HG03066 (cell line): Measurements from ENCODE around the gene GNAZ.
A peak's percentile ranks its signal among the peaks of the same experiment; 100 is the strongest.

Source experiments
- ATAC-seq: cut with Tn5 transposase; IDR thresholded peaks from one replicate; pipeline ENCODE4 v1.9.1; 2021; ENCODE audit warnings: low read depth; ENCODE audit not compliant: unreplicated experiment

GNAZ gene

DNA sequence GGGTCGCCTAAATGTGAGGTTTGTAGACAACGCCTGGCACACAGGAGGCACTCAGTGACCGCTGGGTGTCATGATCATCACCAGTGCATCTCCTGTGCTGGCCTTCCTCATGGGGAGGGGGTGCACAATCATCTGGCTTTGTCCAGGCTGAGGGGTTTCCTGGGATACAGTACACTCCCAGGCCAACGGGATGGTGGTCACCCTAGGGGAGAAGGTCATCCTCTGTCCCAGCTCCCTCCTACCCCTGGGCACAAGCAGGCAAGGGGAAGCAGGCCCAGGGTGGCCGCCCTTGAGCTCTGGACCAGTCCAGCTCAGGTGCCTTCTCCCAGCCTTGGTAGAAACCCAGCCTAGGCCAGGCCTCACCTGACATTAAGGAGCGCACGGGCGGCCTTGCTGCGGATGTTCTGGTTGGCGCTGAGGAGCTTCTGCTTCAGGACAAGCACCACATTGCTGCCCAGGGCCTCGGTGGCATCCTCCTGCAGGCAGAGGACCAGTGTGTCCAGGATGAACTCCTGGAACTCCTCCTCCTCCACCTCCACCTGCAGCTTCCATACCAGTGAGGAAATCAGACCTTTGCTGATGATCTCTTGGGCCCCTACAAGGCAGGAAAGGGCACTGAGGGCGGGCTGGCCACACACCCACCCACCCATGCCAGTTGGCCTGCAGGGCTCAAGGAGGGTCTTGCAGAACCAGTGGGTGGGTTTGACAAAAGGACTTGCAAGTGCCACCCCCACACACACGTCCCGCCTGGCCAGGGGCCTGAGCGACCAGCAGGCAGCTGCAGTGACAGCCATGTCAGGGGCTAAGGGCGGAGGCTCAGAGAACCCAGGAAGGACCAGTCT, 6.6 kb upstream of the GNAZ start:
- ATAC-seq, result no peak

DNA sequence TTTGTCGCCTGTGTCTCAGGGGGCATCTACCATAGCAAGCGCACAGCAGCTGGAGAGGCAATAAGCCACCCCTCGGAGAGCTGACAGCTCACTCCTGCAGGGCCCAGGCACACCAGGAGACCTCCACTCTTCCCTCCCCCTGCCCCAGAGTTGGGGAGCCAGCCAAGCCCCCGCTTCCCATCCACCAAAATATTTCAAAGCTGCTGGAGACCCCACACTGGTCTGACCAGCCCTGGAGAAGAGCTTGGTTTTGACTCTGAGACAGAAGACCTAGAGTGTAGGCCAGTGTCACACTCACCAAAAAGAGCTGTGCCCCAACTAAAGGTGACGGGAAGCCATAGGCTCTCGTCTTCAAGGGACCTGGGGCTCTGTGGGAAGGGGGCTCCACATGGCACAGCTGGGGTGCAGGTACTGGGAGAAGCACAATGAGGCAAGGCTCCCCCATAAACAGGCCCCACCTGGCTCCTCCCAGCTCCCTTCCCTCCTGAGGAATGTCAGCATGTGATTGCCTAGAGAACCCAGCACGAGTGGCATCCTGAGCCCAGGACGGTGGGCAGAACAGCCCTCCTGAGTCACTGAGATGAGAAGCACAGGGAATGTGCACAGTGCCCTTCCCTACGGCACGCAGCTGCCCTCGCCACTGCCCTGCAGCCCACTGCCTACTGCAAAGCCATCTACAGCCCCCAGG, 5.8 kb upstream of the GNAZ start:
- no peak for ATAC-seq

DNA sequence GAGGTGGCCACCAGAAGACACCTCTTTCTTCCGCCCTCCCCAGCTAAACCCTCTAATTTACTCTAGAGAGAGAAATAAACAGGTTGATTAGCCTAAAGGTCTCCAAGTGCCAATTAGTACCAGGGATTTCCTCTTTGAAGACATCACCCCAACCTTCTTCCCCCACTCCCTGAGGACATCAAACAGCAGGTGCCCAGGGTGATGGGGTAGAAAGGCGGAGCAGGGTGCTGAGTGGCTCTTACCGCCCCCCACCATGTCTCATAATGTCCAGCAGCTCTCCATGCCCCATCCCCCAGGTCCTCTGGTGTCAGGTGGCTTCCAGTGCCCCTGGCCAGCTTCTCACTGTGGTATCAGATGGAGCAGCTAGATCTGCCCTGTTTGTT, 5.3 kb upstream of the GNAZ start:
- ATAC-seq, result no peak

DNA sequence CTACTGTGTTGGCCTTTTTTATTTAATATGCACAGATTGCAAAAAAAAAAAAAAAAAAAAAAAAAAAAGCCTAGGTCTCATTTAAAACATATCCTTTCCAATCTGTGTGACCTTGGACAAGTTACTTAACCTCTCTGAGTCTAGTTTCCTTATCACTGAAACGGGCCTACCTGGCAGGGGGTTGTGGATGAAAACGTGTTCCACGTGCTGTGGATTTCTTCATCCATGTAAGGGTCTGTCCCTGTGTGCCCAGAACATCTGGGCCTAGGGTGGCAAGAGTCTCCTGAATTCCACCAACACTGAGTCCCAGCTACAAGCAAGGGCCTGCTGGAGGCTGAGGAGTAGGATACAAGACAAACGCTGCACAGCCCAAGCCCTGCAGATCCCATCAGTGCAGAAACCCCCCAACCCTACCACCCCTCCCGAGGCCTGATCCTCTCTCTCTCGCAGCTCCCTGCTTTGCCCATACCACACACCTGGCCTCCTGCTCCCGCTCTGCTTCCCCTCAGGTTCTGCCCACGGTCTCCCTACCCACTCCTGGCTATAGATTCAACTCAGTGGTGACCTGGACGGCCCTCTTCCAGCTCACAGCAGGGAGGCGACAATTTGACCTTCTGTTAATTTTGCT, 4.7 kb upstream of the GNAZ start:
- no peak for ATAC-seq

DNA sequence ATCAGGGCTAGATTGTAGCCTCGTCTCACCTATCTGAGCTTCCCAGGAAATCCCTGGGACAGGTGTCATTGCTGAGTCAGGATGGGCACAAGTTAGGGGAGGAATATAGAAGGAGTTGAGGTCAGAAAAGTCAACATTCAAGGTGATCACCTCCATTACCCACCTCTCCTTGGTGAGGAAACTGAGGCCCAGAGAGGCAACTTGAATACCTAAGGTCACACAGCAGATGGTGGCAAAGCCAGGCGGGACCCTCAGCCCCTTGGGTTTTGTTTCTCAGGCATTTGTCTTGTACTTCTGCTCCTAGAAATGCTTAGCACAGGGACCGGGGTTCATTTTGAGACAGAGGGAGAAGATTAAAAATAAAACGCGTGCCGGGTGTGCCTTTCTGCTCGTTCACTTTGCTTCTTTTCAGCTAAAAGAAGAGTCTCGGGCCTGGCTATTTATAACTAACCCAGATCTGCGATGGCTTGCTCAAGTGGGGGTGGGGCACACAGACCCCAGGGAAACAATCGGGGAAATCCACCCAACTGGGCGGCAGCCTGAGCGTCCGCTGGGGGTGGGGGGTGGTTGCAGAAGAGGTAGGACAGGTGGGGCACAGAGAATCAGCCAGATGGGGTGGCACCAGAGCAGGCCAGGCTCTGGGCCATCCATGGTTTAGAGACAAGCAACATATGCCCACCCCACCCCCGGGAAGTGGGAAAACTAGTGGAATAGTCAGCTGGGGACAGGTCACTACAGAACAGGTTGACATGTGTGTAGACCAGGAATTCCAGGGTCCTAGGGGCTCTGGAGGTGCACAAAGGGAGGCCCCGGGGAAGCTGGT, 3.9 kb upstream of the GNAZ start:
- ATAC-seq, result no peak

DNA sequence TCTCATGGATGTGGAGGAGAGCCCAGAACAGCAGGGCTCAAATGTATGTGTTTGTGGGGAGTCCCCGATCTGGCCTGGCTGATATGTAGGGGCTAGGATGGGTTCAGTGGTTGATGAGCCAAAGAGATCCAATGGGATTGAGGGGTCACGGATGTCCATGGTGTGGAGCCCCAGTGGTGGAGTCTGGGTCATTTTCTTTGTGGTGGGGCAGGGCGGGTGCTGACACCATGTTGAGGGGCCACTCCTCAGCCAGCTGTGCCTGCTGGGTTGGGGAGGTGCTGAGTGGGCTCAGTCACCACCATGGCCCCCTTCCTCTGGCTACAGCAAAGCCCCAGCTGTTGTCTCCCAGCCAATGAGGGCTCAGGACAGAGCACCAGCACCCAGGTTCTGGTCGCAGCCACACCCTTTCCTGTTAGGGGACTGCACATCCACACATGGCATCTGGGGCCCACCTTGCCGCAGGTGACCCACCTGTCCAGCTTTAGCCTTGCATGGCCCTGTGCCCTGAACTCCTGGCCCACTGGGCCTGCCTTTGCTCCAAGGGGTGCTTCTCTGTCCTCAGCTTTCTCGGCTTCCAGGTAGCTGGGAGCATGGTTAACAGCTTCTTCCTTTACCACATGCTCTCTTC, 3.2 kb upstream of the GNAZ start:
- ATAC-seq, result no peak

DNA sequence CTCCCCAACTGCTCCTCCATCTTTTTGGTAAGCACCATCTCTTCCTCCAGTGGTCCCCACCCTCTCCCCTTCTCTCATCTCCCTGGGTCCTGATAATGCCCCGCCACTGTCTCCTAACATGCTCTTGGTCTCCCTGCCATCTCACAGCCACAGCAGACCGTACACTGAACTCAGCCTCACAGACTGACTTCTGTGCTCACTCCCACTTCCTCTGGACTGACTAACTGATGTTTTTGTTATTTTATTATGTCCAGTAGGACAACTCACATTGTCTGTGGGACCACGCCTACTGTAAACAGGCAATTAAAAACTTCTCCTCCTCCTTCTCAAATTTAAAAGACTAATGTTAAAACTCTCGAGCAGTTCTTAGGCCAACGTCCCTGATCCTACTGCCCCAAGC, 2.6 kb upstream of the GNAZ start:
- no peak for ATAC-seq

DNA sequence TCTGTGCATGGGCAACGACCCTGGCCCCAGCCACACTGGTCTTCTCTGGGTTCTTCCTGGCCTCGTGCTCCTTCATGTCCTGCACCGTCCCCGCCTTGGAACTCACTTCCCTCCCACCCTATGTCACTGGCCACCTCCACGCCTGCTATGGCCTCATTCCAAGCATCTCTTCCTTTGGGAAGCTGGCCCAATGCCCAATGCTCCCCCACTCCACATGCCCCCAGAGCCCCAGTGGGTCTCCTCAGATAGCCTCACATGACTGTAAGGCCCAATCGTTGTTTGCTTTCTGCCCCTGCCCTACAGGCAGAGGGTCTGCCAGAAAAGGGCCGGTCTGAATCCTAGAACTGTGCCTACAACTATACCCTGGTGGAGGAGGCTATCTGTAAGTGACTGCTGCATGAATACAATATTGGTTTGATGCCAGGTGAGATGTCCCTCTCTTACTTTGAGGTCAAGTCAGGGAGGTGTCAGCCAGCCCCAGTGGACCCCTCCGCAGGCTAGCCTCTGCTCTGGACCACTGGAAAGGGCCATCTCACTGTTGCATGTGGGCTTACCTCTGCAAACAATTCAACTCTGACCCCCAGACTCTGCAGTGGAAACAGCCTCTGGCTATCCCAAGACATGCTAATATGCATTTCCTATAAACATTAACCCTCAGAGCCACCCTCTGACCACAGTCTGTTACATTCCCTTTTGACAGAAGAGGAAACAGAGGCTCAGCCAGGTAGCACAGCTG, 2.1 kb upstream of the GNAZ start:
- no peak for ATAC-seq

DNA sequence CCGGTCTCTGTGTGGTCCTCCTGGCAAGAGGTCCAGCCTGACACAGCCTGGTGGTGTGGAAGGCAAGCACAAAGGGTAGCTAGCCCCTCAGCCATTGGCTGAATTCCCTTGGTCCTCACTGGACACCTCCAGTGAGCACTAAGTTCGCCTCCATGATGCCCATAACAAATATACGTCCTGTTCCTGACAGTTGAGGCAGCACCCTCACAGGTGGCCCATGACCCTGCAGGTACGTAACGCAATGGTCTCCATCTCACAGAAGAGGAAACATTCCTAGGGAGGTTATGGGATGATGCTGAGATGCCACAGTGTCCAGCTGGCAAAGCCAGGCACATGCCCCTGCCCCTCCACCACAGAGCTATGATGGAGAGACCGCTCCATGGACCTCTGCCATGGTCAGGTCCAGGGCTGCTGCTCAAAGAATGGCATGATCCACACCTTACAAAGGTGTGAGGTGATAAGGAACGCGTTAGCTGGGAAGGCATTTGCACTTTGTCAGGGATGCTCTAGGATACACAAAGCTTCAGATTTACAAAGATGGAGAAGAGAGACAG, 1.4 kb upstream of the GNAZ start:
- no peak for ATAC-seq

DNA sequence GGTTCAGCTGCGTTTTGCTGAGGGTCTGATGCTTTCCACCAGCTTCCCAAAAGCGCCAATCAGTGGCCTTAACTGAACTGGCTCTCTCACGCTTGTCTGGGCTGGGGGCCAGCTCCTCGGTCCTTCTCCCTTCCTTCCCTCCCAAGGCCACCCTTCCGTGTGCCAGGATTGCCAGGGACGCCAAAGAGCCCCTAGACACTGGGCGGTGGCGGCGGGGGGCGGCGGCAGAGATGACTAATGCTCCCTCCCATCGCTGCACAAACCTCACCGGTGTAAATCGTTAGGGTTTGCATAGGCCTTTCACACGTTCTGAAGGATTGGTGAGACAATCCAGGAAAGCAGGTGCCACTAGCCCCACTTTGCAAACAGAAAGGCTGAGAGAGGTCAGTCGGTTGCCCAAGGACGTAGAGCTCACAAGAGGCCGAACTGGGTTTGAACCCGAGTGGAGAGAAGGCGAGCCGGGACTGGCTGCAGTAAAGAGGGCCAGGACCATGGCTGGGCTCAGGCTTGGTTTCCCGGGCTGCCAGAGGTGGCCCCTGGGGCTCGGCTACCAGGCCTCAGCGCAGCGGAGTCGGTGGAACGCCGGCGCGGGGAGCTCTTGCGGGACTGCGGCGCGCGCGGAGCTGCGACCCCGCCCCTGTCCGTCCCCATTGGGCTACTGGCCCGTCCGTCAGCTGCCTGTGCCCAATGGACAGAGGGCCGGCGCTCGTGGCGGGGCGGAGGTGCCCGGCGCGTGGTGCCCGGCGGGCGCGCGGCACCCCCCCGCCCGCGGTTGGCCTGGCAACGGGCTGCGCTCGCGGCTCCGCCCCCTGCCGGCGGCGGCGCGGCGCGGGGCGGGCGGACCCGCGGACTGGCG, 589 bp upstream of the GNAZ start:
- ATAC-seq, result peak; percentile 77

DNA sequence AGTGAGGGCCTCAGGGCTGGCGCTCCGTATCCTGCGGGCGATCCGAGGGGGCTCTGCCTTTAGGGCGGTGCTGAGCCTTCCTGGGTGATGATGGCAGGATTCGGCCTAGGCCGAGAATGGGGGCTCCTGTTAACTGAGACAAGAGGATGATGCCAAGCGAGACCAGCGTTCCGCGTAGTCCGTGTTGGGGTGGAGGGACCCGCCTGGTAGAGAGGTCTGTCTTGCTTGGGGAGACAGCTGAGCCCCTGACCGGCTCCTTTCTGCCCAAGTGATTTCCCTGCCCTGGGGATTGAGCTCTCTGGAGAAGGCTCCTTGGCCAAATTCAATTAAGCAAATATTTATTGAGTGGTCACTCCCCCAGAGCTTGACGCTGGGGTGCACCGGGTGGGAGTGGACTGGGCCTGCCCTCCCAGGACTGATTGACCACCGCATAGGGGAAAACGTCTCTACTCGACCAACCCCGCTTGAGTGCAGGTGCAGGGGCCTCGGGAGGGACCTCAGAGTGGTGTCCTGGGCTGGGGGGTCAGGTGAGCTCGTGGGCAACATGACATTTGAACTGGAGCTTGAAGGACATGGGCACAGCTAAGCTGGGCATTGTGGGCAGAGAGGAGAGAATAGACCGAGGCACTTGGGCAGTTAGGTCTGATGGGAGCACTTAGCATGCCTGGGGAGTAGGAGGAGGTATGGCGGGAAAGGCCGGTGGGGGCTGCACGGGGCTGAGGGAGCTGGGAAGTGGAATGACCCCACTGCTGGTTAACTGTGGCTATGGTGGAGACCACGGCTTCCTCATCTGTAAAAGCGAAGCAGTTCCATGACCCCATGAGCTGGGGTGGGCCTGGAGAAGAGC, 1.1 kb downstream of the GNAZ start:
- no peak for ATAC-seq

DNA sequence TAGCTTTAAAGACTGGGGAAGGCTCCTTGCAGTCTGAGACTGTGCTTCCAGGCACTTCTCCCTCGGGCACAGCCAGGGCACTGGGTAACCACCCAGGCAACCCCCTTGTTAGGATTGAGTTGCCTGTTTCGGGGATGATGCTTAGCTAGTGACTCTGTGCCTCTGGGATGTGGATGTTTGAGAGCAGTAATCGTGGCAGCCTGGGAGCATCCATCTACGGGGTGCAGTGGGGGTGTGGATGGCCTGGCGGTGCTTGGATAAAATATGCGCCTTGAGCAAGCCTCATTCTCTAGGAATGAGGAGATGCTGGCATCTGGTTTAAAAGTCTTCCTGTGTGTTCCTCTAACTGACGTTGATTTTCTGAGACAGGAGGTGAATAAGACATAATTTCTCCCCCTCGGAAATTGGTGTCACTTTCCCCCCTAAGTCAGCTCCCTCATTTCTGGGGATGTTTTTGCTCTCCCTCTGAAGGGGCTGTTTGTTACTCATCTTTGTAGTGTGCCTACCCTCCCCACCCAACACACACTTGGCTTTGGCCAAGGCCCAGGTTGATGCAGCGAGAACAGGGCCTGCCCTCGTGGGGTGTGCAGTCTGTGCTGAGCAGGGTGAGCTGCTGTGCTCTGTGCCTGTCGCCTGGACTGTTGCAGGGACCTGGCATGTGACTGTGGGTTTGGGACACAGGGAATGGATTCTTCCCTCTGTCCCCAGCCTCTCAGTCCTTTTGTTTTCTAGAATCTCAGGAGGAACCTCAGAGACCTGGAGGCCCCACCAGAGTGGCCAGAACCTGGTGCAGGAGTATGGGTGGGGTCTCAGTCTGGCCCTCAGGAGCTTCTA, 2.0 kb downstream of the GNAZ start:
- ATAC-seq, result no peak

DNA sequence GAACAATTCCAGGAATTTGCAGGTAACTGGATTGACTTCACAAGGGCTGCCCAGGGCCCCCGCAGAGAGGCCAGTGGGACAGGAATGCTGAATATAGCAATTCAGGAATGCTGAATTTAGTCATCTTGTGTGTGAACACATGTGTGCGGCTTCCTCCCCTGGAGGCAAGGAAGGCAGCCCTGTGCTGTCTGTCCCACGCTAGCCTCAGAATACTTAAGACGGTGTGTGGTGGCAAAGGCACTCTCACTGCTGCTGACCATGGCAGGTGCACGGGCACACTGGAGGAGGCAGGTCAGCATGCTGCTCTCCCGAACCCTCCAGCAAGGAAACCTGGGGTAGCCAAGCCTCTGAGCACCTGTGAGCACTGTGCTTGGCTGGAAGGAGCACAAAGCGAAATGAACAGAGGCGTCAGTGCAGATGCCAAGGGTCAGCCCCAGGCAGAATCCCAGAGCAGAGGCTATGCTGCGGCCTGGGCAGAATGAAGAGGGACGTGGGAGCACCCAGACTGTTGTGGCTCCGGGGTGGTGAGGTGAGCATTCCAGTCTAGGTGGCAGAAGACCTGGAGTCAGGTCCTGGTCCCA, 2.7 kb downstream of the GNAZ start:
- no peak for ATAC-seq

DNA sequence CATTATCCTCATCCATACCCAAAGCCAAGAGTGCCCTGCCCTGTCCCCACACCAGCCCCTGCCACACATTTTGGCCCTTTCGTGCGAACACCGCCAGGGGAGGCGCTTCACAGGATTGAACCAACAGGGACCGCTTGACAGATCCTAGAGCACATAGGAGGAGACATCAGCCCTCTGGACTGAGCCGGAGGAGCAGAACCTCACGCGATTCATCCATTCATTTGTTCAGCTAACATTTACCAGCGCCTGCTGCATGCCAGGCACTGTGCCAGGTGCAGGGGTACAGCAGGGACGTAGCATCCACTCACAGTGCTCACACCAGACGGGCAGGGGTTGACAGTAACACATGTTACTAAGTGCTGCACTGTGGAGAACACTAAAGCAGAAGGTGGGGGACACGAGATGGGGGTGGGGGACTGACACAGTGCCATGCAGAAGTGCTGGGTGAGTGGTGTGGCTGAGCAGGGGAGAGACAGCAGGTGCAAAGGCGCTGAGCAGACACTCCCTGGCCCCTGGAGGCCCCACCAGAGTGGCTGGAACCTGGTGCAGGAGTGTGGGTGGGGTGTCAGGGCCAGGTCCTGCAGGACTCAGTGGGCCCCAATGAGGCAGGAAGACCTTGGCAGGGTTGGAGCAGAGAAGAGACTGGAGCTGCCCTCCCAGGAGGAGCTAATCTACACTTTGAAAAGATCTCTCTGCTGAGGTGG, 3.4 kb downstream of the GNAZ start:
- no peak for ATAC-seq

DNA sequence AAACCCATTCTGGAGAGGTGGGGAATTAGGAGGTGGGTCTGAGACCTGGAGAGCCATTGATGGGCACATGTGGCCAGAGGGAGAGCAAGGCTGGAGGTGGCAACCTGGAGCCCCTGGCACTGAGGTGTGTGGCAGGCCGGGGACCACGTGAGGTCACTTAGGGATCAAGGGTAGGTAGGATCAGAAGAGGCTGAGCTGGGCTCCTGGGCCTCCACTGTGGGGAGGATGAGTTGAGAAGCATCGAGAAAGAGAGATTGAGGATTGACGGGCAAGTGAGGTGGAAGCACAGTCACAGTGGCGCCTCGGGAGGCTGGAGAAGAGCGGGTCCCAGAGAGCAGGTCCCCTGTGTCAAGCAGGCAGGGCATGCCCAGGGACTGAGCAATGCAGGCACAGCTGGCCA, 4.1 kb downstream of the GNAZ start:
- no peak for ATAC-seq

DNA sequence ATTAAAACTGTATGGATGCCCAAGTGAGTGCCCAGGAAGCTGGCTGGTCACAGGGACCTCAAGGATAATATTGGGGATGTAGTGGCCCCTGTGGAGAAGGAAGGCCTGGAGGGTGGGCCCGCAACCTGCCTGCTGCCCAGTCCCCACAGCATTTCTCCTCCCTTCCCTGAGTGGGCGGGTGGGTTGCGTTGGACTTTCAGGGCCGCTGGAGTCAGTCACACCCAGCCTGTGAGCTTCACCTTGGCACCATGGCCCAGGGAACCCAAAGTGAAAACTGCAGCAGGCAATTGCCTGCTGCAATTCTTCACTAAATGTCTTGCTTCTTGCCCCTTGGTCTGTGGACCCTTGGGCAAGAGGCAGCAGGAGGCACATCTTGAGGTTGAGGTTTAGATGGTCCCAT, 4.7 kb downstream of the GNAZ start:
- no peak for ATAC-seq
